ENCODE measurements around the gene UBA1.

DNA sequence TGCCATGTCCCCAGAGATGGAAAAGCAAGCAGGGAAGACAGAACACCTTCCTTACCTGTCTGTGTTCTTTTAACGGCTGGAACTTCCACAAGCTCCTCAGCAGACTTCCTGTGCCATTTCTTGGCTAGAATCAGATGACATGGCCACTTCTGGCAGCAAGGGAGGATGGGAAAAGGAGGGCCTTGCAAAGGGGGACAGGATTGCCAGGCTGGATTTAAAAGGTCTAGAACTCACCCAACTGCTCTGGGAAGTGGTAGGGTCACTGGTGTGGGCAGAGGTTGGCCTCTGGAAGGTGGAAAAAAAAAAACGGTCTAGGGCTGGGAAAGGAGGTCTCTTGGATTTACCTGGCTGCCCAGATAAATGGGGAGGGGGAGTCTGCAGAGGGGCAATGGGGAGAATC, 37.5 kb downstream of the UBA1 start:
- TF ChIP-seq EZH2phosphoT487 (IDR thresholded peaks at IDR 0.05; ENCODE audit: insufficient read depth, low read depth) (no peak), EZH2 (IDR thresholded peaks at IDR 0.05; ENCODE audit: insufficient read depth, poor library complexity, severe bottlenecking) (no peak)

All from GM23248 (cell line).